Tibial nerve (tissue), 4 donors: ENCODE data around the gene HARS2.

Experiments
- CTCF ChIP-seq, 5 experiments: fragments of 200-600 bp in 3 of 5; fragments of 450-650 bp in 2 of 5; sonication (generic) in 3 of 5; IDR thresholded peaks; one replicate each; pipeline ENCODE4 v1.5.1; 2016 to 2019; ENCODE audit warnings: antibody characterized with exemption in 5 of 5, mild to moderate bottlenecking in 3 of 5, moderate library complexity in 2 of 5
- EP300 ChIP-seq, 2 donors: sonication (generic); formaldehyde crosslinking; IDR thresholded peaks; one replicate each; pipeline ENCODE4 v1.6.1; 2017; ENCODE audit warnings: antibody characterized with exemption in 2 of 2, mild to moderate bottlenecking in 1 of 2

- TF ChIP-seq EP300 (IDR thresholded peaks at IDR 0.05) (peak in 1 of 2 donors; percentile 28), CTCF (IDR thresholded peaks at IDR 0.05) (no peak)
These were observed 48.5 kb upstream of the HARS2 start for GRCh38 chr5:140642718-140643117.
